GM18861 (cell line): ENCODE measurements around the gene MCM9.
A peak's percentile ranks its signal among the peaks of the same experiment; 100 is the strongest.

Experiments
- ATAC-seq: cut with Tn5 transposase; IDR thresholded peaks from one replicate; pipeline ENCODE4 v1.9.1; 2021; ENCODE audit not compliant: unreplicated experiment

MCM9 gene

GRCh38 chr6:118934461-118935330, at the start of gene MCM9:
Gene MCM9, minus strand, starts transcription at chr6:118935159. Its CDS starts 3,436 bp downstream, at chr6:118931723.
- ATAC-seq = peak; percentile 94

- ATAC-seq = no peak
Observed at GRCh38 chr6:118984342-118984741, 49.4 kb upstream of the MCM9 start.

- no peak for ATAC-seq
Observed at GRCh38 chr6:118982575-118982911, 47.6 kb upstream of the MCM9 start.

- ATAC-seq = no peak
Observed at GRCh38 chr6:118981884-118982574, 47.1 kb upstream of the MCM9 start.

- no peak for ATAC-seq
Observed at GRCh38 chr6:118980063-118980462, 45.1 kb upstream of the MCM9 start.

- ATAC-seq = no peak
Observed at GRCh38 chr6:118974790-118975189, 39.8 kb upstream of the MCM9 start.

- no peak for ATAC-seq
Observed at GRCh38 chr6:118971682-118972081, 36.7 kb upstream of the MCM9 start.

GRCh38 chr6:118970866-118971265, 35.9 kb upstream of the MCM9 start:
- no peak for ATAC-seq

GRCh38 chr6:118968416-118968815, 33.5 kb upstream of the MCM9 start:
- ATAC-seq = no peak

- no peak for ATAC-seq
Observed at GRCh38 chr6:118967239-118967638, 32.3 kb upstream of the MCM9 start.

- ATAC-seq = no peak
Observed at GRCh38 chr6:118965843-118966370, 30.9 kb upstream of the MCM9 start.

GRCh38 chr6:118965371-118965770, 30.4 kb upstream of the MCM9 start:
- ATAC-seq = no peak

- no peak for ATAC-seq
Observed at GRCh38 chr6:118963003-118963402, 28.0 kb upstream of the MCM9 start.

GRCh38 chr6:118959903-118960302, 24.9 kb upstream of the MCM9 start:
- no peak for ATAC-seq

- no peak for ATAC-seq
Observed at GRCh38 chr6:118953391-118953790, 18.4 kb upstream of the MCM9 start.

GRCh38 chr6:118952683-118953082, 17.7 kb upstream of the MCM9 start:
- ATAC-seq = no peak

- ATAC-seq = no peak
Observed at GRCh38 chr6:118945217-118945616, 10.3 kb upstream of the MCM9 start.

GRCh38 chr6:118940770-118941169, 5.8 kb upstream of the MCM9 start:
- ATAC-seq = no peak

GRCh38 chr6:118939683-118940082, 4.7 kb upstream of the MCM9 start:
- ATAC-seq = no peak

GRCh38 chr6:118935978-118936703, 1.2 kb upstream of the MCM9 start:
- ATAC-seq = no peak

- peak; percentile 2 for ATAC-seq
Observed at GRCh38 chr6:118935331-118935668, 341 bp upstream of the MCM9 start.
